HG03066 (cell line): Measurements from ENCODE around the gene RNGTT.

Source experiments
- ATAC-seq: cut with Tn5 transposase; IDR thresholded peaks from one replicate; pipeline ENCODE4 v1.9.1; 2021; ENCODE audit warnings: low read depth; ENCODE audit not compliant: unreplicated experiment

Gene RNGTT

GRCh38 chr6:88626460-88626859 lies 337.0 kb downstream of the RNGTT start:
- ATAC-seq, result no peak

- ATAC-seq, result no peak
These were observed 339.9 kb downstream of the RNGTT start for GRCh38 chr6:88623531-88623930.

GRCh38 chr6:88619951-88620350 lies 343.5 kb downstream of the RNGTT start:
- ATAC-seq, result no peak

- peak; percentile 71 for ATAC-seq
These were observed 347.0 kb downstream of the RNGTT start for GRCh38 chr6:88616380-88616779.

- ATAC-seq, result no peak
These were observed 349.0 kb downstream of the RNGTT start for GRCh38 chr6:88614316-88614877.

GRCh38 chr6:88612631-88613030 lies 350.8 kb downstream of the RNGTT start:
- ATAC-seq, result no peak

- ATAC-seq, result no peak
These were observed 351.7 kb downstream of the RNGTT start for GRCh38 chr6:88611721-88612120.

- no peak for ATAC-seq
These were observed 353.4 kb downstream of the RNGTT start for GRCh38 chr6:88609983-88610382.

GRCh38 chr6:88605271-88605670 lies 358.1 kb downstream of the RNGTT start:
- ATAC-seq, result no peak

- ATAC-seq, result no peak
These were observed 363.8 kb downstream of the RNGTT start for GRCh38 chr6:88599571-88599970.

- ATAC-seq, result no peak
These were observed 366.6 kb downstream of the RNGTT start for GRCh38 chr6:88596801-88597200.

- no peak for ATAC-seq
These were observed 374.5 kb downstream of the RNGTT start for GRCh38 chr6:88588938-88589337.

- no peak for ATAC-seq
These were observed 376.3 kb downstream of the RNGTT start for GRCh38 chr6:88587150-88587520.

GRCh38 chr6:88586371-88587149 lies 376.9 kb downstream of the RNGTT start:
- no peak for ATAC-seq

- no peak for ATAC-seq
These were observed 378.1 kb downstream of the RNGTT start for GRCh38 chr6:88585276-88585692.

- ATAC-seq, result no peak
These were observed 378.7 kb downstream of the RNGTT start for GRCh38 chr6:88584581-88585275.

- no peak for ATAC-seq
These were observed 386.0 kb downstream of the RNGTT start for GRCh38 chr6:88577461-88577860.

- no peak for ATAC-seq
These were observed 387.9 kb downstream of the RNGTT start for GRCh38 chr6:88575536-88575935.

- no peak for ATAC-seq
These were observed 388.8 kb downstream of the RNGTT start for GRCh38 chr6:88574651-88575050.

GRCh38 chr6:88574031-88574430 lies 389.4 kb downstream of the RNGTT start:
- ATAC-seq, result no peak

GRCh38 chr6:88573561-88573960 lies 389.9 kb downstream of the RNGTT start:
- ATAC-seq, result no peak
